Adrenal gland (tissue), 12 donors: Measurements from ENCODE around the gene PHF23. TPM values are rescaled to one million over a fixed set of nuclear protein-coding genes. Genes with fewer than 3 reads are reported as not detected.

Source experiments
- DNase-seq, 7 donors: peaks; one replicate each; pipeline ENCODE4 v3.0.0-alpha.2; 2019 to 2020
- H3K27ac ChIP-seq, 5 donors: fragments of 200-600 bp; sonication (generic) in 4 of 5; 1 replicate in 3 of 5; 2 replicates in 2 of 5; pipeline versions ENCODE4 v1.5.1 to v1.8.0; 2016 to 2020; ENCODE audit warnings: mild to moderate bottlenecking in 1 of 5
- H3K27me3 ChIP-seq: fragments of 200-600 bp; 2 replicates; pipeline ENCODE4 v1.8.0; 2021
- H3K36me3 ChIP-seq, 2 donors: fragments of 200-600 bp; replicated peaks in 1 of 2; 1 replicate in 1 of 2; 2 replicates in 1 of 2; pipeline versions ENCODE4 v1.5.1 to v1.8.0; 2018 to 2022
- H3K4me1 ChIP-seq, 2 donors: fragments of 200-600 bp; replicated peaks in 1 of 2; 1 replicate in 1 of 2; 2 replicates in 1 of 2; pipeline versions ENCODE4 v1.5.1 to v1.8.0; 2018 to 2021
- H3K4me3 ChIP-seq, 4 donors: fragments of 200-600 bp; sonication (generic) in 3 of 4; one replicate each; pipeline ENCODE4 v1.5.1; 2016 to 2018
- H3K9me3 ChIP-seq, 3 donors: fragments of 200-600 bp; sonication (generic) in 1 of 3; replicated peaks in 1 of 3; 1 replicate in 2 of 3; 2 replicates in 1 of 3; pipeline versions ENCODE4 v1.5.1 to v1.8.0; 2016 to 2021
- CTCF ChIP-seq, 6 experiments: fragments of 450-650 bp in 4 of 6; fragments of 200-600 bp in 2 of 6; sonication (generic) in 1 of 6; IDR thresholded peaks; 1 replicate in 5 of 6; 2 replicates in 1 of 6; pipeline versions ENCODE4 v1.5.1 to v1.8.0; 2016 to 2021; ENCODE audit warnings: antibody characterized with exemption in 6 of 6, mild to moderate bottlenecking in 2 of 6, moderate library complexity in 1 of 6
- POLR2A ChIP-seq, 2 donors: fragments of 450-650 bp; IDR thresholded peaks; one replicate each; pipeline ENCODE4 v1.6.1; 2017; ENCODE audit warnings: antibody characterized with exemption in 2 of 2, mild to moderate bottlenecking in 2 of 2, moderate library complexity in 1 of 2
- WGBS, 4 donors: extraction: QIAGEN DNeasy Blood & Tissue Kit in 2 of 4; methylation state at CpG; one replicate each; pipeline versions ENCODE4 v1.1.5 to v1.1.7; 2013 to 2017; 5-methylcytosine and 5-hydroxymethylcytosine counted together
- intact Hi-C, 2 donors: fragments of 100-400 bp; cut with DNase I; formaldehyde crosslinking; loops; one replicate each; pipeline versions ENCODE4 v1.14.1 to v1.15.0; 2022 to 2023
- polyA plus RNA-seq, 3 donors: library from polyadenylated mRNA; stranded (reverse); fragments of 200-250 nt in 2 of 3; fragments of 350-450 nt in 1 of 3; fragmentation: Illumina TruSeq in 1 of 3; extraction: RNeasy Lipid Tissue Mini Kit (QIAGEN cat#74804) in 1 of 3; gene quantifications; one replicate each; pipeline ENCODE4 v1.2.3, GENCODE V29; 2013 to 2014
- total RNA-seq, 9 donors: library from RNA; depleted of rRNA in 4 of 9; stranded (reverse); fragments of >200 nt in 4 of 9; fragments of 120-200 nt in 1 of 9; fragmentation: NEBNext Ultra II Directional in 1 of 9; extraction: Animal tissue kit (Norgen Biotek cat#: 25700) in 1 of 9; gene quantifications; one replicate each; pipeline versions ENCODE4 v1.1.0 to v1.2.4, GENCODE V29; 2013 to 2023
- donor health status: healthy with polysubstance abuse.
- donor health status: Bipolar disorder and iron deficiency.
- donor health status: DM: yes; HTN: yes; CAD: no.
- donor health status: DM: no; HTN: no; CAD: no.
- donor health status: DM: no; HTN: no; CAD: no.
- donor health status: DM: yes; HTN: yes; CAD: no.

Gene PHF23
- total and polyA plus RNA-seq, 12 donors: 28.0 to 141 (median 64.5) TPM

- Histone ChIP-seq H3K4me3 (peak within 1 kb of the TSS in 3 of 4 donors; percentile 23 to 59 (median 36)), H3K36me3 (no peaks in the 10 kb centered on the region), H3K27me3 (no peaks in the 10 kb centered on the region), H3K27ac (peak within 1 kb of the TSS; percentile 60 to 92 (median 85)), H3K4me1 (peaks cover 18 to 21% of the 10 kb centered on the region in 2 donors), H3K9me3 (no peaks in the 10 kb centered on the region)
- intact Hi-C loops: loop anchor here in 1 of 2 donors (2.0 to 5.0 kb wide), 2 partner anchors 15 to 61 kb away; no protein-coding TSS in a partner anchor
- peak in 1 of 2 donors; percentile 52 for TF ChIP-seq POLR2A (IDR thresholded peaks at IDR 0.05)
- peak in 1 of 6 experiments; percentile 31 for TF ChIP-seq CTCF (IDR thresholded peaks at IDR 0.05)
- WGBS, 4 donors: 0 to 1% (median 0%) methylated on average over 17 to 71 of the region's 71 CpGs
- peak; percentile 95 to 98 (median 97) for DNase-seq
These were observed 42.1 kb upstream of the PHF23 start, which contains the start of gene SLC2A4 for GRCh38 chr17:7281074-7281952. Gene SLC2A4 (plus strand): TSS chr17:7281718. CDS start chr17:7281935, 217 bp downstream.

DNA sequence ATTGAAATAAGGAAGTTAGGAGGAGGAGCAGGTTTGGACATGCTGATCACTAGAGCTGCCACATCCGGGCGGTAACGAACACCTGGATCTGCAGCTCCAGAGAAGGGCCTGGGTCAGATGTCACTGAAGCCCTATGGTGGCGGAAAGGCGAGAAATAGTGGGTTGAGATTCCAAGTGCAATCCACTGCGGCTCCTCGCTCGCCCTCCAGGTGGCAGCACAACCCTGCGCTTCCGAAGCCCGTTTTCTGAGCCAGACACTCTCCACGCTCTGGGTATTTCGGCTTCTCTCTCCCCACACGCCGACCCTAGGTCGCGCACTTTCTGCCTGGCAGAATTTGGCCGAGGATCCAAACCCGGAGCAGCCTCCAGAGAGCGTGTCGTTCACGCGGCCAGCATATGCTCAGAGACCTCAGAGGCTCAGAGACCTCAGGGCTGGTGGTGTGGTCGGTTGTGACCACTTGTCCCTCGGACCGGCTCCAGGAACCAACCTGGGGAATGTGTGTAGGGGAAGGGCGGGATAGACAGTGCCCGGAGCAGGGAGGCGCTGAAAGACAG lies 41.3 kb upstream of the PHF23 start:
- intact Hi-C loops: loop anchor here in 1 of 2 donors (2.0 to 5.0 kb wide), 2 partner anchors 16 to 62 kb away; no protein-coding TSS in a partner anchor
- Histone ChIP-seq H3K36me3 (no peaks in the 10 kb centered on the region), H3K27me3 (no peaks in the 10 kb centered on the region), H3K27ac (peak overlapping the region; percentile 60 to 92 (median 85)), H3K4me1 (peaks cover 18 to 21% of the 10 kb centered on the region in 2 donors), H3K4me3 (peak overlapping the region in 2 of 4 donors; percentile 5 to 59), H3K9me3 (no peaks in the 10 kb centered on the region)
- TF ChIP-seq CTCF (IDR thresholded peaks at IDR 0.05) (peak; percentile 85 to 99 (median 96)), POLR2A (IDR thresholded peaks at IDR 0.05) (peak in 1 of 2 donors; percentile 9)
- WGBS, 4 donors: 0 to 3% (median 1%) methylated on average over 13 to 29 of the region's 29 CpGs
- peak; percentile 83 to 92 (median 87) for DNase-seq

- Histone ChIP-seq H3K27ac (no peak overlapping the region), H3K4me1 (peaks cover 18 to 21% of the 10 kb centered on the region in 2 donors), H3K36me3 (no peaks in the 10 kb centered on the region), H3K27me3 (no peaks in the 10 kb centered on the region), H3K9me3 (no peaks in the 10 kb centered on the region), H3K4me3 (no peak overlapping the region)
- no peak for DNase-seq
- TF ChIP-seq CTCF (IDR thresholded peaks at IDR 0.05): no peak
- TF ChIP-seq POLR2A (IDR thresholded peaks at IDR 0.05): no peak
- intact Hi-C loops: no loop called here
- 74 to 84% (median 79%) methylated on average over 8 of the region's 8 CpGs for WGBS, 4 donors
These were observed 40.2 kb upstream of the PHF23 start for GRCh38 chr17:7279448-7279847.

- WGBS, 4 donors: 49 to 64% (median 58%) methylated on average over 1 of the region's 1 CpG
- no peak for TF ChIP-seq CTCF (IDR thresholded peaks at IDR 0.05)
- no peak for TF ChIP-seq POLR2A (IDR thresholded peaks at IDR 0.05)
- no peaks in the 10 kb centered on the region for H3K27me3 ChIP-seq
- H3K27ac ChIP-seq: no peak overlapping the region
- no peak for DNase-seq
- intact Hi-C loops: no loop called here
- H3K9me3 ChIP-seq: no peaks in the 10 kb centered on the region
- H3K4me3 ChIP-seq: no peak overlapping the region
- peaks cover 0 to 8% of the 10 kb centered on the region in 2 donors for H3K4me1 ChIP-seq
- no peaks in the 10 kb centered on the region for H3K36me3 ChIP-seq
These were observed 27.5 kb upstream of the PHF23 start for GRCh38 chr17:7266784-7267183.
